ENCODE results near the gene NLGN2. TPM values are rescaled to one million over a fixed set of nuclear protein-coding genes. Genes with fewer than 3 reads are reported as not detected.

Gene NLGN2
- total and polyA plus RNA-seq, 2 of the 8 experiments (the other 6 are each of a cell fraction or from before 2014, with no cell fraction given): 21.2 to 62.8 TPM

DNA sequence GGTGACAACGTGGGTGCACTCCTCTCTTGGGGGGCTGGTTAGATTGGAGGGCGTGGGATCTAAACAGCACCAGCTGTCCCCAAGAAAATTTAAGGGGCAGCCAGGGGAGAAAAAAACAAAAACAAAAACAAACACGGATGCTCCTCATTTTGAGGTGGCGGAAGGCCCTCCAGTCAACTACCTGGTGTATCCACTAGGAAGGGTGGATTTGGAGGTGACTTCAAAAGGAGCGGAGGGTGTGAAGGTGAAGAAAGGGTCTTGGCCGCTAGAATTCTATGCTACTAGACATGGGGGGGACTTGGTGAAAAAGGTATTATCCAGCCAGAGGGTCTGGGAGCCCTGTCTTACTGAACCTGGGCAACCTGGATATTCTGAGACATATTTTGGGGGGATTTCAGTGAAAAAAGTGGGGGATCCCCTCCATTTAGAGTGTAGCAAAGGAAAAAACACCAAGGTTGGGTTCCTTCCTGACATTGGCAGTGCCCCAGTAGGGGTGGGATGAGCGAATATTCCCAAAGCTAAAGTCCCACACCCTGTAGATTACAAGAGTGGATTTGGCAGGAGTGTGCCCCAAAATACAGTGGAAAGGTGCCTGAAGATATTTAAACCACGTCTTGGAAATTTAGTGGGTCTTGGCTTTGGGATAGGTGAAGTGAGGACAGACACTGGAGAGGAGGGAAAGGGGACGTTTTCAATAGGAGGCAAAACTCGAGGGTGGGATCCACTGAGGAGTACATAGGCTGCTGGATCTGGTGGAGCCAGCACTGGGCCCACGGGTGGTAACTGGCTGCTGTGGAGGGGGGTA, 31.2 kb downstream of the NLGN2 start:
- H2BK15ac ChIP-seq (ENCODE audit: low read length): no peak overlapping the region
- no peaks in the 10 kb centered on the region for H3K79me1 ChIP-seq (ENCODE audit: low read depth, low read length)
- H4K20me1 ChIP-seq (replicated peaks in 1 of 2; ENCODE audit: control insufficient read depth in 1 of 2, insufficient read depth in 2 of 2, low read length in 2 of 2): no peaks in the 10 kb centered on the region
- no peak overlapping the region for H2BK5ac ChIP-seq (ENCODE audit: low read depth, low read length)
- no peak overlapping the region for H4K8ac ChIP-seq (ENCODE audit: extremely low read depth, insufficient read depth, low read length)
- POLR2A ChIA-PET (ENCODE audit: partially characterized antibody): interaction anchor here (0.5 to 15.5 kb wide), 19 partner anchors 9 to 248 kb away, joined by 3 to 339 read pairs (median 4); partner anchors contain the start of genes DVL2, NLGN2, POLR2A and SLC35G6
- no peaks in the 10 kb centered on the region for H3K36me3 ChIP-seq (ENCODE audit: control insufficient read depth in 2 of 4, insufficient read depth in 4 of 4, low read length in 3 of 4)
- WGBS, 2 experiments (ENCODE audit: extremely low coverage in 1 of 2, insufficient coverage in 1 of 2, insufficient read length in 1 of 2, insufficient replicate concordance in 2 of 2, low coverage in 1 of 2, low lambda C conversion rate in 2 of 2, missing lambda C conversion rate in 1 of 2): 20% methylated on average over 11 of the region's 11 CpGs; no CpG with 5 or more reads in 1 of the 2 experiments
- no peak overlapping the region for H2BK120ac ChIP-seq (replicated peaks; ENCODE audit: low read depth, low read length)
- CTCF ChIA-PET (ENCODE audit: partially characterized antibody): interaction anchor here (0.7 to 5.1 kb wide), 11 partner anchors 8 to 85 kb away, joined by 3 to 56 read pairs (median 6); partner anchors contain the start of genes KCTD11, TMEM256 and TMEM95
- H2AFZ ChIP-seq (ENCODE audit: low read length): no peak overlapping the region
- H2BK20ac ChIP-seq (ENCODE audit: low read length): no peak overlapping the region
- peak overlapping the region; percentile 78 for H3K18ac ChIP-seq (ENCODE audit: extremely low read depth, low read length)
- FAIRE-seq (no peak), DNase-seq (ENCODE audit: low read depth in 1 of 2, low spot score in 2 of 2) (no peak)
- H4K5ac ChIP-seq (ENCODE audit: insufficient read length, low read depth, low read length): no peak overlapping the region
- H3K23ac ChIP-seq (ENCODE audit: insufficient read length): no peak overlapping the region
- H3K23me2 ChIP-seq (ENCODE audit: low read depth, low read length): peaks cover 31% of the 10 kb centered on the region
- peak overlapping the region; percentile 50 to 83 (median 67) for H3K4me3 ChIP-seq (ENCODE audit: extremely low read depth in 1 of 4, insufficient read depth in 2 of 4, low read depth in 3 of 4, low read length in 4 of 4)
- H3K4ac ChIP-seq (replicated peaks; ENCODE audit: insufficient read length, low read depth, low read length): no peak overlapping the region
- no peak overlapping the region for H3K56ac ChIP-seq (replicated peaks; ENCODE audit: insufficient read length, low read depth, low read length)
- no peak overlapping the region for H3K9ac ChIP-seq (replicated peaks in 1 of 4; ENCODE audit: extremely low read depth in 1 of 4, low read depth in 3 of 4, low read length in 3 of 4)
- no peaks in the 10 kb centered on the region for H3K79me2 ChIP-seq (ENCODE audit: control insufficient read depth in 1 of 2, insufficient read depth in 2 of 2, low read length in 2 of 2)
- H2BK12ac ChIP-seq (ENCODE audit: low read depth, low read length): 0 out of 2 replicates have a peak overlapping the region, but pooled peaks have one; percentile 27
- H3K14ac ChIP-seq (ENCODE audit: insufficient read length): no peak overlapping the region
- no peaks in the 10 kb centered on the region for H3K9me3 ChIP-seq (ENCODE audit: insufficient read depth in 2 of 2, low read depth in 1 of 2, low read length in 1 of 2)
- H3K4me1 ChIP-seq (replicated peaks in 1 of 4; ENCODE audit: control insufficient read depth in 3 of 4, insufficient read depth in 4 of 4, low read length in 3 of 4): peaks cover 0 to 29% (median 15%) of the 10 kb centered on the region in 4 experiments; a peak in 6 of 7 replicates
- peak overlapping the region; percentile 91 for H3K4me2 ChIP-seq (ENCODE audit: insufficient read depth in 1 of 2, low read depth in 2 of 2, low read length in 2 of 2)
- H2AK5ac ChIP-seq (ENCODE audit: low read depth, low read length): no peak overlapping the region
- no peak overlapping the region for H4K91ac ChIP-seq (replicated peaks; ENCODE audit: insufficient read length, low read length)
- H3K27ac ChIP-seq (ENCODE audit: low read depth, low read length): no peak overlapping the region
- H3K27me3 ChIP-seq (replicated peaks in 1 of 4; ENCODE audit: control insufficient read depth in 3 of 4, extremely low read depth in 1 of 4, insufficient read depth in 3 of 4, low read length in 3 of 4): peaks cover 2 to 19% (median 13%) of the 10 kb centered on the region in 4 experiments; a peak in 6 of 7 replicates
- TF ChIP-seq CBX8 (IDR thresholded peaks at IDR 0.05; ENCODE audit: borderline replicate concordance, low read depth, low read length): no peak
- TF ChIP-seq SUZ12 (IDR thresholded peaks at IDR 0.05; ENCODE audit: low read length): no peak
